Thyroid gland (tissue), 4 donors: ENCODE results near the gene JOSD2.

Source experiments
- POLR2A ChIP-seq, 2 donors: fragments of 450-650 bp; IDR thresholded peaks; one replicate each; pipeline ENCODE4 v1.6.1; 2017; ENCODE audit warnings: antibody characterized with exemption in 2 of 2, mild to moderate bottlenecking in 2 of 2, moderate library complexity in 1 of 2
- TF ChIP-seq, protein P1 (sequence below), 6 experiments: fragments of 200-600 bp in 3 of 6; fragments of 450-650 bp in 3 of 6; sonication (generic) in 3 of 6; IDR thresholded peaks; one replicate each; pipeline ENCODE4 v1.5.1; 2016 to 2019; ENCODE audit warnings: antibody characterized with exemption in 6 of 6, mild to moderate bottlenecking in 2 of 6, inconsistent platforms in 1 of 6, moderate library complexity in 1 of 6

DNA sequence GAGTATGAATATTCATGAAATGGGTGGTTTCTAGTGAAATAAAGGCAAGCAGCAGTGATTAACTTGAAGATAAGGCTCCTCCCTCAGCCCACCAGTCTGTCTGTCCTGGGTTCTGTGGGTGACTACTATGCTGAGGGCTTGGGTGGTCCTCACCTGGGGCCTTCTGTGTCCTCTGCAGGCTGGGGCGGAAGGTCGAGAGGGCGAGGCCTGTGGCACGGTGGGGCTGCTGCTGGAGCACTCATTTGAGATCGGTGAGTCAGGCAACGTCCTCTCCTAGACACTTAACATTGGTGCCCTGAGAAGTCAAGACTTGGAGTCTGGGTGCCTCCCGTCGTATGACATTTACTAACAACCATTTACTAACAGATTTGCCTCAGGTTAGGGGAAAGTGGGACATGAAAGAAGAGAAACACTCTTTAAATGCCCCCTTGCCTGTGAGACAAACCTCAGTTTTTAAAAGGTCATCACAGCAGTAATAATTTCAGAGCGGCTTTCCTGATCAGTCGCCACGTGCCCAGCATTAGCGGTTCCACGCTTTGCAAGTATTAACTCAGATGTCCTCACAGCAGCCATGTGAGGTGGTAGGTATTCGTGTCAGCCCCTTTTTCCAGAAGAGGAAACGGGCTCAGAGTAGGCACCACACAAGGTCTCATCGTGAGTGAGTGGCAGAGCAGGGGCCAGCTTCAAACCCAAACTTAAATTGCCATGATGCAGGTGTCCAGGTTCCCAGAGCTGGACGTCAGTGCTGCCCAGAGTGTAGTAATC lies 33.1 kb downstream of the JOSD2 start:
- TF ChIP-seq, protein P1, sequence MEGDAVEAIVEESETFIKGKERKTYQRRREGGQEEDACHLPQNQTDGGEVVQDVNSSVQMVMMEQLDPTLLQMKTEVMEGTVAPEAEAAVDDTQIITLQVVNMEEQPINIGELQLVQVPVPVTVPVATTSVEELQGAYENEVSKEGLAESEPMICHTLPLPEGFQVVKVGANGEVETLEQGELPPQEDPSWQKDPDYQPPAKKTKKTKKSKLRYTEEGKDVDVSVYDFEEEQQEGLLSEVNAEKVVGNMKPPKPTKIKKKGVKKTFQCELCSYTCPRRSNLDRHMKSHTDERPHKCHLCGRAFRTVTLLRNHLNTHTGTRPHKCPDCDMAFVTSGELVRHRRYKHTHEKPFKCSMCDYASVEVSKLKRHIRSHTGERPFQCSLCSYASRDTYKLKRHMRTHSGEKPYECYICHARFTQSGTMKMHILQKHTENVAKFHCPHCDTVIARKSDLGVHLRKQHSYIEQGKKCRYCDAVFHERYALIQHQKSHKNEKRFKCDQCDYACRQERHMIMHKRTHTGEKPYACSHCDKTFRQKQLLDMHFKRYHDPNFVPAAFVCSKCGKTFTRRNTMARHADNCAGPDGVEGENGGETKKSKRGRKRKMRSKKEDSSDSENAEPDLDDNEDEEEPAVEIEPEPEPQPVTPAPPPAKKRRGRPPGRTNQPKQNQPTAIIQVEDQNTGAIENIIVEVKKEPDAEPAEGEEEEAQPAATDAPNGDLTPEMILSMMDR (IDR thresholded peaks at IDR 0.05) = no peak
- no peak for TF ChIP-seq POLR2A (IDR thresholded peaks at IDR 0.05)
